Tibial nerve (tissue), 4 donors: ENCODE data around the gene PRPF19.

ENCODE experiments used
- CTCF ChIP-seq, 5 experiments: fragments of 200-600 bp in 3 of 5; fragments of 450-650 bp in 2 of 5; sonication (generic) in 3 of 5; IDR thresholded peaks; one replicate each; pipeline ENCODE4 v1.5.1; 2016 to 2019; ENCODE audit warnings: antibody characterized with exemption in 5 of 5, mild to moderate bottlenecking in 3 of 5, moderate library complexity in 2 of 5
- EP300 ChIP-seq, 2 donors: sonication (generic); formaldehyde crosslinking; IDR thresholded peaks; one replicate each; pipeline ENCODE4 v1.6.1; 2017; ENCODE audit warnings: antibody characterized with exemption in 2 of 2, mild to moderate bottlenecking in 1 of 2
- POLR2A ChIP-seq, 2 donors: fragments of 450-650 bp; IDR thresholded peaks; one replicate each; pipeline ENCODE4 v1.6.1; 2017; ENCODE audit warnings: antibody characterized with exemption in 2 of 2, mild to moderate bottlenecking in 2 of 2, moderate library complexity in 2 of 2

- TF ChIP-seq CTCF (IDR thresholded peaks at IDR 0.05) = no peak
- no peak for TF ChIP-seq POLR2A (IDR thresholded peaks at IDR 0.05)
- no peak for TF ChIP-seq EP300 (IDR thresholded peaks at IDR 0.05)
These were observed 3.8 kb downstream of the PRPF19 start for GRCh38 chr11:60902625-60903024.
